Stimulated activated CD4-positive, alpha-beta T cell treated with anti-CD3 and anti-CD28 coated beads, Interleukin-12 subunit alpha, Interleukin-12 subunit beta, amount 100 ng/mL, for 24 hours (primary cell): ENCODE measurements around the gene CDIPT.

ENCODE experiments used
- DNase-seq, 2 experiments: peaks; one replicate each; pipeline ENCODE4 v3.0.0-alpha.2; 2020; ENCODE audit warnings: low read depth in 2 of 2

CDIPT gene

GRCh38 chr16:29825145-29826044 lies 37.6 kb downstream of the CDIPT start:
- DNase-seq: no peak

GRCh38 chr16:29824589-29825144 lies 38.4 kb downstream of the CDIPT start:
- no peak for DNase-seq

GRCh38 chr16:29821643-29822115 lies 41.3 kb downstream of the CDIPT start:
- DNase-seq: no peak

GRCh38 chr16:29820730-29821642 lies 42.0 kb downstream of the CDIPT start:
- no peak for DNase-seq

GRCh38 chr16:29820271-29820701 lies 42.7 kb downstream of the CDIPT start, which contains the start of gene MVP:
Gene MVP, plus strand, starts transcription at chr16:29820462. Its CDS starts 10,088 bp downstream, at chr16:29830550.
- DNase-seq: no peak

- no peak for DNase-seq
Observed at GRCh38 chr16:29819506-29819905, 43.5 kb downstream of the CDIPT start.

- no peak for DNase-seq
Observed at GRCh38 chr16:29818082-29818481, 44.9 kb downstream of the CDIPT start.

- DNase-seq: peak in 1 of 2 experiments; percentile 40
Observed at GRCh38 chr16:29816694-29817441, 46.2 kb downstream of the CDIPT start.

GRCh38 chr16:29815793-29816693 lies 47.0 kb downstream of the CDIPT start, which contains the start of gene PAGR1:
Gene PAGR1, plus strand, starts transcription at chr16:29816152. Its CDS starts 374 bp downstream, at chr16:29816526.
- peak; percentile 97 to 98 for DNase-seq

- no peak for DNase-seq
Observed at GRCh38 chr16:29815032-29815721, 47.8 kb downstream of the CDIPT start.

GRCh38 chr16:29814592-29814991 lies 48.4 kb downstream of the CDIPT start:
- DNase-seq: no peak

- DNase-seq: no peak
Observed at GRCh38 chr16:29813644-29814562, 49.1 kb downstream of the CDIPT start.

GRCh38 chr16:29812754-29813643 lies 50.0 kb downstream of the CDIPT start:
- DNase-seq: no peak

- DNase-seq: no peak
Observed at GRCh38 chr16:29811896-29812665, 50.9 kb downstream of the CDIPT start, which contains the start of gene PRRT2. Gene PRRT2, plus strand, starts transcription at chr16:29812193. Its CDS starts 862 bp downstream, at chr16:29813055.

GRCh38 chr16:29811170-29811895 lies 51.7 kb downstream of the CDIPT start:
- DNase-seq: peak; percentile 44 to 84
